HG03469 (cell line): ENCODE measurements around the gene FAM120A.

ENCODE experiments used
- ATAC-seq: cut with Tn5 transposase; IDR thresholded peaks from one replicate; pipeline ENCODE4 v1.9.1; 2021; ENCODE audit warnings: mild to moderate bottlenecking, moderate library complexity, moderate number of reproducible peaks; ENCODE audit not compliant: unreplicated experiment

Gene FAM120A

GRCh38 chr9:93552923-93553322, 101.4 kb downstream of the FAM120A start:
- no peak for ATAC-seq

GRCh38 chr9:93555370-93555769, 103.9 kb downstream of the FAM120A start:
- ATAC-seq, result no peak

- no peak for ATAC-seq
Observed at GRCh38 chr9:93557366-93558137, 106.1 kb downstream of the FAM120A start.

GRCh38 chr9:93558503-93558902, 107.0 kb downstream of the FAM120A start:
- ATAC-seq, result no peak

- ATAC-seq, result no peak
Observed at GRCh38 chr9:93560991-93561390, 109.5 kb downstream of the FAM120A start.

- no peak for ATAC-seq
Observed at GRCh38 chr9:93562157-93562556, 110.7 kb downstream of the FAM120A start.

- no peak for ATAC-seq
Observed at GRCh38 chr9:93565089-93565488, 113.6 kb downstream of the FAM120A start.

- peak; percentile 73 for ATAC-seq
Observed at GRCh38 chr9:93566408-93567270, 115.2 kb downstream of the FAM120A start.

GRCh38 chr9:93567271-93567959, 115.9 kb downstream of the FAM120A start:
- no peak for ATAC-seq

- ATAC-seq, result no peak
Observed at GRCh38 chr9:93568169-93568568, 116.7 kb downstream of the FAM120A start.

GRCh38 chr9:93569621-93570174, 118.2 kb downstream of the FAM120A start:
- ATAC-seq, result no peak

GRCh38 chr9:93572221-93572620, 120.7 kb downstream of the FAM120A start:
- ATAC-seq, result no peak

- ATAC-seq, result no peak
Observed at GRCh38 chr9:93572636-93573515, 121.4 kb downstream of the FAM120A start.

GRCh38 chr9:93573516-93573828, 122.0 kb downstream of the FAM120A start:
- no peak for ATAC-seq

- no peak for ATAC-seq
Observed at GRCh38 chr9:93574091-93574899, 122.8 kb downstream of the FAM120A start.

GRCh38 chr9:93574900-93575795, 123.7 kb downstream of the FAM120A start:
- ATAC-seq, result no peak

- ATAC-seq, result no peak
Observed at GRCh38 chr9:93575796-93576257, 124.3 kb downstream of the FAM120A start.
